IMR-90 (cell line): ENCODE measurements around the gene GPR176.

Source experiments
- CTCF ChIP-seq: conservative IDR thresholded peaks from 2 replicates; pipeline ENCODE4 v1.5.1; 2012; ENCODE audit warnings: mild to moderate bottlenecking, low read depth, low read length, improper control_type of control experiment
- MAFK ChIP-seq: IDR thresholded peaks from 2 replicates; pipeline ENCODE4 v1.6.1; 2012; ENCODE audit warnings: low read depth, low read length, improper control_type of control experiment
- POLR2A ChIP-seq: IDR thresholded peaks from 2 replicates; pipeline ENCODE4 v1.6.1; 2012; ENCODE audit warnings: mild to moderate bottlenecking, low read depth, low read length

- TF ChIP-seq CTCF (no peak), POLR2A (no peak), MAFK (no peak)
Measured at GRCh38 chr15:39803016-39803415, 117.0 kb downstream of the GPR176 start.
